ENCODE measurements around the gene LMAN1L.
A peak's percentile ranks its signal among the peaks of the same experiment; 100 is the strongest.

The LMAN1L gene

GRCh38 chr15:74794970-74795349 lies 17.7 kb upstream of the LMAN1L start:
- Histone ChIP-seq H3K36me3 (replicated peaks) (peaks cover 12% of the 10 kb centered on the region), H3K27me3 (replicated peaks) (no peaks in the 10 kb centered on the region), H3K4me3 (ENCODE audit: low read depth, low read length) (no peak overlapping the region), H3K27ac (no peak overlapping the region)
- no peak for TF ChIP-seq CTCF (IDR thresholded peaks at IDR 0.05; ENCODE audit: low read depth, low read length, missing control alignments)
- no peak for DNase-seq
- in situ Hi-C loops (cut with HindIII; ENCODE audit: low pct_ligation_motif_present, low sequenced_read_pairs) = no loop called here

- H3K27me3 ChIP-seq (replicated peaks) = no peaks in the 10 kb centered on the region
- no peak overlapping the region for H3K4me3 ChIP-seq (ENCODE audit: low read depth, low read length)
- DNase-seq = no peak
- peaks cover 21% of the 10 kb centered on the region for H3K36me3 ChIP-seq (replicated peaks)
- in situ Hi-C loops (cut with HindIII; ENCODE audit: low pct_ligation_motif_present, low sequenced_read_pairs) = no loop called here
- no peak for TF ChIP-seq CTCF (IDR thresholded peaks at IDR 0.05; ENCODE audit: low read depth, low read length, missing control alignments)
- no peak overlapping the region for H3K27ac ChIP-seq
Measured at GRCh38 chr15:74795966-74796625, 16.5 kb upstream of the LMAN1L start.

GRCh38 chr15:74798388-74799254 lies 14.0 kb upstream of the LMAN1L start:
- Histone ChIP-seq H3K36me3 (replicated peaks) (peaks cover 44% of the 10 kb centered on the region), H3K27ac (no peak overlapping the region), H3K4me3 (ENCODE audit: low read depth, low read length) (no peak overlapping the region), H3K27me3 (replicated peaks) (no peaks in the 10 kb centered on the region)
- in situ Hi-C loops (cut with HindIII; ENCODE audit: low pct_ligation_motif_present, low sequenced_read_pairs) = no loop called here
- no peak for DNase-seq
- TF ChIP-seq CTCF (IDR thresholded peaks at IDR 0.05; ENCODE audit: low read depth, low read length, missing control alignments) = no peak

GRCh38 chr15:74799255-74799855 lies 13.3 kb upstream of the LMAN1L start:
- H3K36me3 ChIP-seq (replicated peaks) = peaks cover 49% of the 10 kb centered on the region
- no peak for TF ChIP-seq CTCF (IDR thresholded peaks at IDR 0.05; ENCODE audit: low read depth, low read length, missing control alignments)
- H3K27ac ChIP-seq = no peak overlapping the region
- no peak overlapping the region for H3K4me3 ChIP-seq (ENCODE audit: low read depth, low read length)
- no peak for DNase-seq
- H3K27me3 ChIP-seq (replicated peaks) = no peaks in the 10 kb centered on the region
- in situ Hi-C loops (cut with HindIII; ENCODE audit: low pct_ligation_motif_present, low sequenced_read_pairs) = no loop called here

GRCh38 chr15:74799856-74800558 lies 12.6 kb upstream of the LMAN1L start:
- Histone ChIP-seq H3K27me3 (replicated peaks) (no peaks in the 10 kb centered on the region), H3K4me3 (ENCODE audit: low read depth, low read length) (no peak overlapping the region), H3K27ac (no peak overlapping the region), H3K36me3 (replicated peaks) (peaks cover 50% of the 10 kb centered on the region)
- TF ChIP-seq CTCF (IDR thresholded peaks at IDR 0.05; ENCODE audit: low read depth, low read length, missing control alignments) = peak; percentile 99
- in situ Hi-C loops (cut with HindIII; ENCODE audit: low pct_ligation_motif_present, low sequenced_read_pairs) = no loop called here
- peak; percentile 46 for DNase-seq
